K562 (cell line): ENCODE measurements around the gene SLC25A1. TPM values are rescaled to one million over a fixed set of nuclear protein-coding genes. Genes with fewer than 3 reads are reported as not detected.

Source experiments
- CBFA2T2 ChIP-seq: fragments of 450-650 bp; conservative IDR thresholded peaks from 2 replicates; pipeline ENCODE4 v1.6.1; 2017; ENCODE audit warnings: mild to moderate bottlenecking
- CEBPG ChIP-seq, 3 experiments: fragments of 200-800 bp in 1 of 3; sonication (Bioruptor generic) in 1 of 3; sonication (generic) in 1 of 3; formaldehyde crosslinking in 1 of 3; IDR thresholded peaks in 2 of 3; conservative IDR thresholded peaks in 1 of 3; 2 replicates each; pipeline versions ENCODE4 v1.6.1 to v1.8.0; 2016 to 2022; ENCODE audit warnings: missing compliant biosample characterization in 2 of 3, missing genetic modification characterization in 2 of 3, mild to moderate bottlenecking in 1 of 3, missing genetic modification reagents in 1 of 3
- DMBX1 ChIP-seq: fragments of 250-450 bp; sonication (Bioruptor Pico); IDR thresholded peaks from 2 replicates; pipeline ENCODE4 v1.8.0; 2022; ENCODE audit warnings: inconsistent platforms, mild to moderate bottlenecking, moderate library complexity, borderline replicate concordance
- DNMT1 ChIP-seq: fragments of 450-650 bp; IDR thresholded peaks from 2 replicates; pipeline ENCODE4 v1.6.1; 2016; ENCODE audit warnings: antibody characterized with exemption, mild to moderate bottlenecking
- KDM5B ChIP-seq: fragments of 200-600 bp; sonication (generic); IDR thresholded peaks from 2 replicates; pipeline ENCODE4 v1.6.1; 2012; ENCODE audit warnings: low read depth, mild to moderate bottlenecking, moderate library complexity, low read length, control low read depth, inconsistent platforms; ENCODE audit not compliant: insufficient replicate concordance
- PTBP1 ChIP-seq: fragments of 200-400 bp; formaldehyde crosslinking; IDR thresholded peaks from 2 replicates; pipeline ENCODE4 v1.6.1; 2017; ENCODE audit warnings: low read depth, low read length
- REST ChIP-seq, 2 experiments: fragments of 450-650 bp; formaldehyde crosslinking in 1 of 2; IDR thresholded peaks; 2 replicates each; pipeline versions ENCODE4 v1.4.0 to v1.6.1; 2014 to 2020; ENCODE audit warnings: mild to moderate bottlenecking in 2 of 2, borderline replicate concordance in 1 of 2, low read depth in 1 of 2
- RFX5 ChIP-seq: IDR thresholded peaks from 2 replicates; pipeline ENCODE4 v1.6.1; 2011; ENCODE audit warnings: low read depth, mild to moderate bottlenecking, improper control_type of control experiment, low read length
- SRSF9 ChIP-seq: fragments of 200-400 bp; formaldehyde crosslinking; IDR thresholded peaks from 2 replicates; pipeline ENCODE4 v1.6.1; 2017; ENCODE audit warnings: low read depth, low read length, borderline replicate concordance
- XRCC3 ChIP-seq: fragments of 450-650 bp; IDR thresholded peaks from 2 replicates; pipeline ENCODE4 v1.6.1; 2017; ENCODE audit warnings: mild to moderate bottlenecking, moderate library complexity
- ZBTB2 ChIP-seq: fragments of 450-650 bp; IDR thresholded peaks from 2 replicates; pipeline ENCODE4 v1.6.1; 2016; ENCODE audit warnings: antibody characterized with exemption
- ZNF668 ChIP-seq: fragments of 250-450 bp; sonication (Bioruptor Pico); IDR thresholded peaks from 2 replicates; pipeline ENCODE4 v1.8.0; 2022; ENCODE audit warnings: mild to moderate bottlenecking, inconsistent platforms
- polyA plus RNA-seq, 8 experiments: library from polyadenylated mRNA; depleted of rRNA in 4 of 8; stranded (reverse) in 5 of 8; unstranded in 3 of 8; fragments of >200 nt; fragmentation: Nextera tagmentation in 2 of 8; fragmentation: Illumina TruSeq in 1 of 8; extraction: Ambion mirVana in 2 of 8; extraction: Trizol in 1 of 8; gene quantifications; 2 replicates each; pipeline versions ENCODE4 v1.2.1 to v1.2.3, GENCODE V29; 2011 to 2014; ENCODE audit warnings: inconsistent platforms in 1 of 8, missing spikeins in 1 of 8
- total RNA-seq, 7 experiments: library from RNA; depleted of rRNA in 6 of 7; stranded (reverse); fragments of >200 nt in 6 of 7; fragmentation: Illumina TruSeq in 2 of 7; extraction: Trizol in 2 of 7; gene quantifications; 2 replicates each; pipeline versions ENCODE4 v1.2.1 to v1.2.3, GENCODE V29; 2011 to 2021; ENCODE audit warnings: low replicate concordance in 1 of 7

The SLC25A1 gene
- total and polyA plus RNA-seq, 9 of the 15 experiments (the other 6 are each of a cell fraction or from before 2014, with no cell fraction given) = 11.0 to 408 (median 110) TPM

- TF ChIP-seq PTBP1 (no peak), XRCC3 (no peak), ZBTB2 (peak; percentile 50; the same call in 1 of the 2 replicates), SRSF9 (no peak), REST (IDR thresholded peaks at IDR 0.05; ENCODE audit: borderline replicate concordance) (peak; percentile 98), REST (CRISPR knock-in tag; IDR thresholded peaks at IDR 0.05; ENCODE audit: low read depth) (peak; percentile 96), RFX5 (no peak), CBFA2T2 (no peak), ZNF668 (CRISPR knock-in tag) (0 out of 2 replicates have a peak, but pooled peaks have one; percentile 45), CEBPG (CRISPR knock-in tag; IDR thresholded peaks at IDR 0.05) (0 out of 2 replicates have a peak, but pooled peaks have one; percentile 54), CEBPG (tag; conservative IDR thresholded peaks at IDR 0.05 in 1 of 2, IDR thresholded peaks at IDR 0.05 in 1 of 2) (no peak), KDM5B (peak; percentile 25), DMBX1 (peak; percentile 46; the same call in 1 of the 2 replicates), DNMT1 (no peak)
These were observed 23.6 kb upstream of the SLC25A1 start (continued) for GRCh38 chr22:19201869-19202798.
